ENCODE results near the gene COL9A2. TPM values are rescaled to one million over a fixed set of nuclear protein-coding genes. Genes with fewer than 3 reads are reported as not detected.
A peak's percentile ranks its signal among the peaks of the same experiment; 100 is the strongest.

COL9A2 gene
- total RNA-seq, 2 donors from 2014 or later: 5.4 to 7.3 TPM

DNA sequence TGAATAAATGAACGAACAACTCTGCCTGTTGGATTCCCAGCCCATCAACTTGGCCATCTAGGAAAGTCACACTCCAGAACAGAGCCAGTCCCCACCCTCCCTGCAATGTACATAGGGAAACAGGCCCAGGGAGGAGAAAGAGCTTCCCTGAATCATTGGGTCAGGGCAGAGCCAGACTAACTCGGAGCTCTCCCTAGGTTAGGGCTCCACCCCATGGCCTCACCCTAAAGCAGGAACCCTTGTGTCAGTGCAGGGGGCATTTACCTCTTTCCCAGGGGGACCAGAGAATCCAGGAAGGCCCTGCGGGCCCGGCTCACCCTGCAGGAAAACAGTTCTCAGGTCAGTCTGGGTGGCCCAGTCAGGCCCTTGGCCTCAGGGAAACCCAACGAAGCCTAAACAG, 11.6 kb downstream of the COL9A2 start:
- ATAC-seq (no peak), DNase-seq (ENCODE audit: low spot score) (no peak)
- no peaks in the 10 kb centered on the region for H3K4me1 Mint-ChIP-seq (ENCODE audit: low read depth in 2 of 2)
- H3K4me3 Mint-ChIP-seq: no peak overlapping the region
- no peaks in the 10 kb centered on the region for H3K9me3 Mint-ChIP-seq
- no peaks in the 10 kb centered on the region for H3K36me3 Mint-ChIP-seq
- no peaks in the 10 kb centered on the region for H3K27me3 Mint-ChIP-seq
- no peak overlapping the region for H3K27ac Mint-ChIP-seq

GRCh38 chr1:40303790-40304189, 13.3 kb downstream of the COL9A2 start:
- no peak for ATAC-seq
- Mint-ChIP-seq H3K4me1 (ENCODE audit: low read depth in 2 of 2) (no peaks in the 10 kb centered on the region), H3K9me3 (no peaks in the 10 kb centered on the region), H3K27me3 (no peaks in the 10 kb centered on the region), H3K36me3 (no peaks in the 10 kb centered on the region), H3K4me3 (no peak overlapping the region), H3K27ac (no peak overlapping the region)
- DNase-seq (ENCODE audit: low spot score): no peak

DNA sequence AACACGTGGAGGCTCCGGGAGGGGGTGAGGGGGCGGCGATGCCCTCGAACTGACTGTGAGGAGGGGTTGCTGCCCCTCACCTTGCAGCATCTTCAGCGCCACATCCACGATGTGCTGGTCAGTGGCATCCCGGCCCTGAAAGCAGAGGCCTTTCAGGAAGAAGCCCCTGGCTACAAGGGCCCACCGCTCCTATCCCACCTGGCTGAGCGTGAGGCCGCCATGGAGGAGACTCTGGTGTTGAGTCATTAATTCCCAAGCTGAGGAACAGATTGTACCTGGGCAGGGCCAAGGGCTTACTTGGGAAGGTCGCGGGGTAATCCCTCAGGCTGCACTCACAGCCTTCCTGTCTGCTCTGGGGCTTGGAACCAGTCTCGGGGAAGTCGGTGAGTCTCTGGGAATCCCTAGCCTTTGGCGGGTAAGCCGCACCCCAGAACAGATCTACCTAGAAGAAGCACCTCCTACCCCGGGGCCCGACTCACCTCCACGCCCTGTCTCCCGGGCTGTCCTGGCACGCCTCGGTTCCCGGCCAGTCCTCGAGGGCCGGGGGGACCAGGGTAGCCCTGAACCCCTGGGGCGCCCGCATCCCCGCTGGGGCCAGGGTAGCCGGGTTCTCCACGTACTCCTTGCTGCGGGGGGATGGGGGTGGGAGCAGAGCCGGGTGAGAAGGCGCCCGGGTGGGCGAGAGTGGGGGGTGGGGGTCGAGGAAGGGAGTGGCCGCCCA, 13.9 kb downstream of the COL9A2 start:
- Mint-ChIP-seq H3K36me3 (no peaks in the 10 kb centered on the region), H3K27me3 (no peaks in the 10 kb centered on the region), H3K27ac (no peak overlapping the region), H3K4me1 (ENCODE audit: low read depth in 2 of 2) (no peaks in the 10 kb centered on the region), H3K9me3 (no peaks in the 10 kb centered on the region), H3K4me3 (no peak overlapping the region)
- no peak for DNase-seq (ENCODE audit: low spot score)
- ATAC-seq: no peak

- Mint-ChIP-seq H3K9me3 (no peaks in the 10 kb centered on the region), H3K4me3 (no peak overlapping the region), H3K27me3 (no peaks in the 10 kb centered on the region), H3K36me3 (no peaks in the 10 kb centered on the region), H3K4me1 (ENCODE audit: low read depth in 2 of 2) (no peaks in the 10 kb centered on the region), H3K27ac (no peak overlapping the region)
- ATAC-seq: no peak
- DNase-seq (ENCODE audit: low spot score): no peak
Observed at GRCh38 chr1:40302475-40302874, 14.6 kb downstream of the COL9A2 start.

- no peaks in the 10 kb centered on the region for H3K9me3 Mint-ChIP-seq
- H3K27me3 Mint-ChIP-seq: no peaks in the 10 kb centered on the region
- no peak for DNase-seq (ENCODE audit: low spot score)
- H3K36me3 Mint-ChIP-seq: no peaks in the 10 kb centered on the region
- no peak overlapping the region for H3K4me3 Mint-ChIP-seq
- H3K27ac Mint-ChIP-seq: no peak overlapping the region
- no peaks in the 10 kb centered on the region for H3K4me1 Mint-ChIP-seq (ENCODE audit: low read depth in 2 of 2)
- no peak for ATAC-seq
Observed at GRCh38 chr1:40301541-40302299, 15.4 kb downstream of the COL9A2 start.

DNA sequence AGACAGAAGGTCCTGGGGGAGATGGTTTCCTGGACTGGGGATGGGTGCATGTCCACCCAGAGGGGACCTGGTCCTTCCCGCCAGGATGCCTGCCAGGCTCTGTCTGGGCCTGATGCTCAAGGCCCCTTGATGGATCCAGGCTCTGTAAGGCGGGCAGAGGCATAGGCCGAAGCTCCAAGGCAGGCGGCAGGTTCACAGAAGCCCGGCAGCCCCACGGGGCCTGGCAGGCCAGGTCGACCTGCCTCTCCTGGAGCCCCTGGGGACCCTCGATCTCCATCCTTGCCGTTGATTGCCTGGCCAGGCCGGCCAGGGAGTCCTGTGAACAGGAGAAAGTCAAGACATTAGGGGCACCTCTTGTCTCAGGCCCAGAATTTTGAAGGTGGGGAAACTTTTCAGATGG, 16.0 kb downstream of the COL9A2 start:
- no peak overlapping the region for H3K27ac Mint-ChIP-seq
- H3K4me3 Mint-ChIP-seq: no peak overlapping the region
- DNase-seq (ENCODE audit: low spot score): no peak
- no peaks in the 10 kb centered on the region for H3K27me3 Mint-ChIP-seq
- no peaks in the 10 kb centered on the region for H3K36me3 Mint-ChIP-seq
- no peaks in the 10 kb centered on the region for H3K9me3 Mint-ChIP-seq
- H3K4me1 Mint-ChIP-seq (ENCODE audit: low read depth in 2 of 2): no peaks in the 10 kb centered on the region
- no peak for ATAC-seq

GRCh38 chr1:40300651-40301050, 16.4 kb downstream of the COL9A2 start:
- no peaks in the 10 kb centered on the region for H3K36me3 Mint-ChIP-seq
- H3K4me3 Mint-ChIP-seq: no peak overlapping the region
- H3K27ac Mint-ChIP-seq: no peak overlapping the region
- H3K9me3 Mint-ChIP-seq: no peaks in the 10 kb centered on the region
- H3K27me3 Mint-ChIP-seq: no peaks in the 10 kb centered on the region
- DNase-seq (ENCODE audit: low spot score) (no peak), ATAC-seq (no peak)
- H3K4me1 Mint-ChIP-seq (ENCODE audit: low read depth in 2 of 2): no peaks in the 10 kb centered on the region

- Mint-ChIP-seq H3K4me3 (no peak overlapping the region), H3K27me3 (no peaks in the 10 kb centered on the region), H3K36me3 (no peaks in the 10 kb centered on the region), H3K9me3 (no peaks in the 10 kb centered on the region), H3K27ac (no peak overlapping the region), H3K4me1 (ENCODE audit: low read depth in 2 of 2) (no peaks in the 10 kb centered on the region)
- ATAC-seq (no peak), DNase-seq (ENCODE audit: low spot score) (no peak)
Observed at GRCh38 chr1:40300249-40300567, 16.9 kb downstream of the COL9A2 start.

- H3K9me3 Mint-ChIP-seq: no peaks in the 10 kb centered on the region
- H3K27me3 Mint-ChIP-seq: no peaks in the 10 kb centered on the region
- no peak overlapping the region for H3K4me3 Mint-ChIP-seq
Observed at GRCh38 chr1:40299366-40300248, 17.5 kb downstream of the COL9A2 start.

GRCh38 chr1:40291293-40291692, 25.8 kb downstream of the COL9A2 start:
- ATAC-seq (no peak), DNase-seq (ENCODE audit: low spot score) (no peak)
- H3K4me1 Mint-ChIP-seq (ENCODE audit: low read depth in 2 of 2): peaks cover 0 to 2% of the 10 kb centered on the region in 2 donors
- no peak overlapping the region for H3K4me3 Mint-ChIP-seq
- no peaks in the 10 kb centered on the region for H3K9me3 Mint-ChIP-seq
- H3K27ac Mint-ChIP-seq: peak overlapping the region in 1 of 2 donors; percentile 57
- H3K27me3 Mint-ChIP-seq: no peaks in the 10 kb centered on the region
- peaks cover 19% of the 10 kb centered on the region for H3K36me3 Mint-ChIP-seq

More at GRCh38 chr1:40299366-40300248, 17.5 kb downstream of the COL9A2 start:
- DNase-seq (ENCODE audit: low spot score) (no peak), ATAC-seq (peak in 1 of 2 donors; percentile 16)
- no peak overlapping the region for H3K27ac Mint-ChIP-seq
- H3K36me3 Mint-ChIP-seq: no peaks in the 10 kb centered on the region
- no peaks in the 10 kb centered on the region for H3K4me1 Mint-ChIP-seq (ENCODE audit: low read depth in 2 of 2)

DNA sequence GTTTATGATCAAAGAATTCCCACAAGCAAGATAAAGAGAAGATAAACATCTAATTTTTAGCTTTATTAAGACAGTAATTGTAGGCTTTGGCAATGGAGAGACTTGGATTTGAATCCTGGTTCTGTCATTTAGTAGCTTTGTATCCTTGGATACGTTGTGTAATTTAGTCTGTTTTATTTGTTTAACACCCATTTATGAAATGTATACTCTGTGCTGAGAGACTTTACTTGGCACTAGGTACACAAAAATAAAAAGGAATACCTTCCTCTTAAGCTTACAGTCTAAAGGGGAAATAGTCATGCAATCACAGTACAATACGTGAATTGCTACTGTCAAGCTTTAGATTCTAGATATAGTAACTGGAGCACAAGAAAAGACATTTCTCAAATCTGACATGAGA, 35.2 kb downstream of the COL9A2 start:
- ATAC-seq (no peak), DNase-seq (ENCODE audit: low spot score) (no peak)
- no peaks in the 10 kb centered on the region for H3K4me1 Mint-ChIP-seq (ENCODE audit: low read depth in 2 of 2)
- H3K9me3 Mint-ChIP-seq: no peaks in the 10 kb centered on the region
- H3K27ac Mint-ChIP-seq: no peak overlapping the region
- H3K27me3 Mint-ChIP-seq: no peaks in the 10 kb centered on the region
- peaks cover 10% of the 10 kb centered on the region for H3K36me3 Mint-ChIP-seq
- H3K4me3 Mint-ChIP-seq: no peak overlapping the region

GRCh38 chr1:40276122-40276521, 41.0 kb downstream of the COL9A2 start:
- ATAC-seq (no peak), DNase-seq (ENCODE audit: low spot score) (no peak)
- H3K27me3 Mint-ChIP-seq: no peaks in the 10 kb centered on the region
- H3K4me3 Mint-ChIP-seq: no peak overlapping the region
- H3K4me1 Mint-ChIP-seq (ENCODE audit: low read depth in 2 of 2): peaks cover 8 to 21% of the 10 kb centered on the region in 2 donors
- H3K36me3 Mint-ChIP-seq: peaks cover 36% of the 10 kb centered on the region
- no peak overlapping the region for H3K27ac Mint-ChIP-seq
- H3K9me3 Mint-ChIP-seq: no peaks in the 10 kb centered on the region

DNA sequence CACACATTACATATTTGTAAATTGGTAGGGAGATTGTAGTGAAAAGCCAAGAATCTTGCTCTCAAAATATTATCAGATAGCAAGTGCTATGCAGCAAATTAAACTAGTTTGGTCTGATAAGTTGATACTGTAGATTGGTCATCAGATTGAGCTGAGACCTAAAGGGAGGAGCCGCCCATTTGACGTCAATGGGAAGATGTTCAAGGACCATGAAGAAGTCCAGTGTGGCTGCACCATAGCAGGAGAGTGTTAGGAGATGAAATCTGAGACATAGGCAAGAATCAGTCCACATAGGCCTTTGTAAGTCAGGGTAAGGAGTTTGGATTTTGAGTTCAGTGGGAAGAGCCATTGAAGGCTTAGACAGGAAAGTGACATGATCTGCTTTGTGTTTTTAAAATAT, 42.8 kb downstream of the COL9A2 start:
- Mint-ChIP-seq H3K27ac (peak overlapping the region in 1 of 2 donors; percentile 4), H3K4me3 (no peak overlapping the region), H3K9me3 (no peaks in the 10 kb centered on the region), H3K4me1 (ENCODE audit: low read depth in 2 of 2) (peaks cover 18 to 35% of the 10 kb centered on the region in 2 donors), H3K36me3 (peaks cover 38% of the 10 kb centered on the region), H3K27me3 (no peaks in the 10 kb centered on the region)
- ATAC-seq: no peak
- DNase-seq (ENCODE audit: low spot score): no peak

Data from natural killer cell treated with Interleukin-12 subunit alpha and Interleukin-12 subunit beta and Interleukin-15 and Interleukin-18, amount 100 ng/mL, for 72 hours (primary cell).